Ishikawa (cell line): ENCODE results near the gene MAP3K5.

Experiments used
- CEBPB ChIP-seq: IDR thresholded peaks from 2 replicates; pipeline ENCODE4 v1.6.1; 2012
- CREB1 ChIP-seq: IDR thresholded peaks from 2 replicates; pipeline ENCODE4 v1.6.1; 2012; ENCODE audit warnings: low read depth
- EGR1 ChIP-seq: IDR thresholded peaks from 2 replicates; pipeline ENCODE4 v1.6.1; 2012
- EP300 ChIP-seq: IDR thresholded peaks from 2 replicates; pipeline ENCODE4 v1.6.1; 2012; ENCODE audit warnings: borderline replicate concordance
- FOXM1 ChIP-seq: IDR thresholded peaks from 2 replicates; pipeline ENCODE4 v1.6.1; 2012; ENCODE audit warnings: low read depth, borderline replicate concordance
- MAX ChIP-seq: IDR thresholded peaks from 2 replicates; pipeline ENCODE4 v1.6.1; 2012
- NFIC ChIP-seq: IDR thresholded peaks from 2 replicates; pipeline ENCODE4 v1.6.1; 2012
- RAD21 ChIP-seq: IDR thresholded peaks from 2 replicates; pipeline ENCODE4 v1.6.1; 2012; ENCODE audit warnings: low read depth
- REST ChIP-seq: IDR thresholded peaks from 2 replicates; pipeline ENCODE4 v1.6.1; 2012; ENCODE audit warnings: low read depth, mild to moderate bottlenecking
- TAF1 ChIP-seq: IDR thresholded peaks from 2 replicates; pipeline ENCODE4 v1.6.1; 2012; ENCODE audit warnings: low read depth, mild to moderate bottlenecking
- TCF12 ChIP-seq: IDR thresholded peaks from 2 replicates; pipeline ENCODE4 v1.6.1; 2012; ENCODE audit warnings: low read depth
- TEAD4 ChIP-seq: IDR thresholded peaks from 2 replicates; pipeline ENCODE4 v1.6.1; 2012
- YY1 ChIP-seq: IDR thresholded peaks from 2 replicates; pipeline ENCODE4 v1.6.1; 2012; ENCODE audit warnings: low read depth

- TF ChIP-seq TEAD4 (no peak), MAX (no peak), RAD21 (no peak), REST (no peak), EGR1 (no peak), YY1 (no peak), CREB1 (no peak), EP300 (no peak), NFIC (no peak), FOXM1 (no peak), TCF12 (no peak), TAF1 (no peak), CEBPB (no peak)
These were observed 240.2 kb downstream of the MAP3K5 start for GRCh38 chr6:136552054-136552453.
